Stimulated activated CD8-positive, alpha-beta memory T cell treated with anti-CD3 and anti-CD28 coated beads, Interleukin-15, amount 100 ng/mL, for 24 hours (primary cell): Measurements from ENCODE around the gene TPX2.

Experiments used
- DNase-seq: peaks from one replicate; pipeline ENCODE4 v3.0.0-alpha.2; 2020; ENCODE audit warnings: low read depth

TPX2 gene

GRCh38 chr20:31831211-31831610, 92.1 kb downstream of the TPX2 start:
- DNase-seq, result no peak

- DNase-seq, result no peak
Measured at GRCh38 chr20:31831771-31832306, 92.7 kb downstream of the TPX2 start.

GRCh38 chr20:31833130-31833930, 94.2 kb downstream of the TPX2 start:
- peak; percentile 44 for DNase-seq

DNA sequence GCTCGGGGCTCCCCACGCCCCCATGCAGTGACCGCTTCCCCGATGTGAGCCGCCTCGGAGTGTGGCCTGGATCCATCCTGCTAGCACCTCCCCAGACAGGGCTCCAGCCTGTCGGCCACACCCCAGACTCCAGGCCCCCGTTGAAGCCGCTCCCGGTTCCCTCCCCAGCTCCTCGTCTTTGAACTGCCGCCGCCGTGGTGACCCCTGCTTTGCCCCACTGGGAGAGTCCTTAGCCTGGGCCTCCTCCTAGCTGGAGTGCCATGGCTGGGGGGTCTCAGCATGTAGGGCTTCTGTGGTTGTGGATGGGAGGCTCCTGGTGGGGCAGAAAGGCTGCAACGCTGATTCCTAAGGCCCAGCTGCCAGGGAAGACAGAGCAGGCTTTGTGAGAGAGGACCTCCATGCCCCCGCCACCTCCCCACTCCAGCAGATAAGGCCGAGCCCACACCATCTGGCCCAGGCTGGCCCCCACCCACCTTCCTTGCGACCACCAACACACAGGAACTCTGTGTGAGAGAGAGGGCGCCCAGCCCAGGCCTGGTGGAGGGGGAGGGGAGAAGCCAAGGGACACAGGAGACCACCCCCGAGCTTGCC, 94.9 kb downstream of the TPX2 start:
- no peak for DNase-seq

- DNase-seq, result no peak
Measured at GRCh38 chr20:31835554-31835953, 96.5 kb downstream of the TPX2 start.

DNA sequence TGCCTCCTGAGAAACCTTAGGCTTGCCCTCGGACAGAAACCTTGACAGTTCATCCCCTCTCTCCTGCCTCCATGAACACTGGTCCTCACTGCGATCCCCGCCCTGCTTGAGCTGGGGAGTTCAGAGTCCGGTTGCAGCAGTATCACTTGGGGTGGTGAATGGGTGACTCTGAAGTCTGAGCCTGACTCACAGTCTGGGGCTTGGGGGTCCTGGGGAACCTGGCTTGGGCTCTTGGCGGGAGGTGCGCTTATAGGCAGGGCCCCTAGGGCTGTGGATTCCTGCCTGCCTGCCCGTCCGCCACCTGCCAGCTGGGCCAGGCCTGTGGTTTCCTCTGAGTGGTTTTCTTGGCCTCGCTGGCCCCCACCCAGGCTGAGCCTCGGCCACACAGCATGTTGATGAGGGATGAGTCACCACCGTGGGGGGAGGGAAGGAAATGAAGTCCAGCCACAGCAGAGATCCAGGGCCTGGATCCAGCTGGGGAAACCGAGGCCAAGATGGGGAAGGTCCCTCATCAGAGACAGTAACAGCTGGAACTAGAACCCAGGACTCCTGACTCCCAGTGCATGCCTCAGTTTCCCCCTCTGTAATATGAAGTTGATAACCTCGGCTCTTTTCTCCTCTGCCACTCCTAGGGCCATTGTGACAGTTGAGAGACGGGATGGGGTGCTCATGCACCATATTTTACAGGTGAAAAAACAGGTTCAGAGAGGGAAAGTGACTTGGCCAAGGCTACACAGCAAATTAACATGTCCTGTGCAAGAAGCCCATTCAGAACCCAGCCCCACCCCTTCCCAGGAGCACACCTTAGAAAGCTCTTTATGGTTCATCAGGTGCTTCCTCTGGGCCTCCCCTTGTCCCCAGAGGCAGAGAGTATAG, 97.1 kb downstream of the TPX2 start:
- no peak for DNase-seq

DNA sequence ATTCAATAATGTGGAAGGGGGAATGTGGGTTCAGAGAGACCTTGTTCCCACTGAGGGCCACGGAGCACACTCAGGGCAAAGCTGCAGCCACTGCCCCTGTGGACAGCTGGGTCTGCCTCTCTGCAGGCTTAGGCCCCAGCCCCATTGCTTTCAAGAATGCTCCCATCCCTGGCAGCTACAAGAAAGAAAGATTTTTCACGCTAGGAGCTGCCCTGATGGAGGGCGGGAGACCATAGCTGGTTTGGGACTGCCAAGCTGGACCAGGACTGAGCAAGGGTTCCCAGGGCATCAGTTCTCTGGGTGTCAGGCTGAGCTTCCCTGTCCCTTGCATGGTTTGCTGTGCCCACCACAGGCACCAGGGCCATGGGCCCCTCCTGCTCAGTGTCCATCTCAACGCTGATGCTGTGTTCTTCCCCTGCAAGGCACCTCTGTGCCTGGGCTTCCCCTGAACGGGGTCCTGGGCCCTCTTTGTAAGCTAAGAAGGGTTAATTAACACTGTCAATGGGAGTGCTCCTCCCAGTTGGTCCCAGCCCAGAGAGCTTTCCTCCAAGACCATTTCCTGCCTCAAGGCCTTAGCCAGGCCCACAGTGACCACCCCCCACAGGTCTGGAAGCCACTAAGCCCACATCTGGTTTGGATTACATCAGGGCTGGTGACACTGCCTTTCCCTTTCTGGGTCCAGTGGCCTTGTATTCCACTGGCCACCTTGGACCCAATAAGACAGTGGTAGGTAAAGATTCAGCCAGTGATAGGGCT, 97.9 kb downstream of the TPX2 start:
- no peak for DNase-seq

GRCh38 chr20:31837896-31838397, 98.9 kb downstream of the TPX2 start:
- DNase-seq, result no peak

GRCh38 chr20:31838646-31839292, 99.7 kb downstream of the TPX2 start:
- no peak for DNase-seq

DNA sequence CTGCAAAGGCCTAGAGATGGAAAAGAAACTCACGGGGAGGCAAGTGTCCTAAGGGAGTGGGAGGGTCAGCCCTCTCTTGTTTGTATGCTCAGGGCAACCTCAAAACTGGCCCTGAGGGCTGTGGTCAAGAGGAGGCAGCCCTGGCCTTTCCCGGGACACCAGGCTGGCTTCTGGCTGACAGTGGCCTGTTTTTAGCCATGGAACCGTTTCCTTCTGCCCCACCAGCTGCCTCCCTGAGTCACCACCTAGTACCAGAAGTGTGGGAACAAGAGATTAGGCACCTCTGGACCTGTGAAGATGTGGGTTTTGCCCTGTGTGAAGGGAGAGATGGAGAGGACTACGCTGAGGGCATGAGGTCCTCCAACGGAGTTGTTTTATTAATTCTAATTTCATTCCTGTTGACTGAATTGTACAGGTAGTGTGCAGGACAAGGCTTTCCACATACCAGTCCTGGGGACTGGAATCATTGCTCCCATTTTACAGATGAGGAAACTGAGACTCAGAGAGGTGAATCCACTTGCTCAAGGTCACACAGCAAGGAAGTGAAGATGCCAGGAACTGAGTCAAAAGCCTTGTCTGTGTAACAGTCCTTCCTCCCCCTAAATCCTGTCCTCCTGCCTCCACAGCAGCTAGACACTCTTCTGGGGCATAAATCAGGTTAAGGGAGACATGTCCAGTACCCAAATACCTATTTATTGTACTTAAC, 100.8 kb downstream of the TPX2 start:
- no peak for DNase-seq

DNA sequence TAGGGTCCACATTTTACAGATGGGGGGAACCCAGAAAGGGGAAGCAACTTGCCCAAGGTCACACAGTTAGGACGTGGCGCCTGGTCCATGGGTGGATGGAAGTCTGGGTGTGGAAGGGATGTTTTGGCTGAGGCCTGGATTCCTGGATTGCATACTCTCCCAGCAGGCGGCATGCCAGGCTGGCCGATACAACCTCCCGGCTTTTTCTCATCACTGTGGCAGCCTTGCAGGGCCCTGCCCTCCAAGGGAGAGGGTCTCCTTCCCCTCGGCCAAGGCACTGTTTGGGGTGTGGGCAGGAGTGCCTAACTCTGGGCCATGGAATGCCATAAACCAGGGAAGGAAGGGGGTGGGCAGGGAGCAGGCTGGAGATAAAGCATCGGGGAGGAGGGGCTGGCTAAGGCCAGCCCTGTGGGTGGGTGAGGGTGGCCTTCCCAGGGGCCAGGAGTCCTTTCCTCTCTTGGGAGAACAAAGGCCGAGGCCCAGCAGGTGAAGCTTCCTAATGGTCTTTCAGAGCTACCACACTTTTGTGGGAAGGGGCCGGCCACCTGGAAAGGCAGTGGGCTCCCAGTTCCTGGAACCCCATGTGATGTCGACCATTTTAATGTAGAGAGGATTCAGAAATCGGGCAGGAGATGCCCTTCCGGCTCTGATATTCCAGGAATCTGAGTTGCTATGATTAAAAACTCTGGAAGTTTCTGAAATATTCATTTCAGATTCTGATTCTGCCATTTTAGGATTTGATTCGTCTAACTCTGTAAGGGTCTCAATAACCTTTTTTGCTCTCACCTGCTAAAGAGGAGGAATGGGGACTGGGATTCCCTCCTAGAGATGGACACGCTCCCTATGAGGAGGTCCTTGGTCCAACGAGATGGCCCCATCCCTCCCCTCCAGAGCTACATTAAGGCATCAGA, 102.1 kb downstream of the TPX2 start:
- DNase-seq, result no peak

GRCh38 chr20:31841928-31842327, 102.8 kb downstream of the TPX2 start:
- DNase-seq, result no peak

DNA sequence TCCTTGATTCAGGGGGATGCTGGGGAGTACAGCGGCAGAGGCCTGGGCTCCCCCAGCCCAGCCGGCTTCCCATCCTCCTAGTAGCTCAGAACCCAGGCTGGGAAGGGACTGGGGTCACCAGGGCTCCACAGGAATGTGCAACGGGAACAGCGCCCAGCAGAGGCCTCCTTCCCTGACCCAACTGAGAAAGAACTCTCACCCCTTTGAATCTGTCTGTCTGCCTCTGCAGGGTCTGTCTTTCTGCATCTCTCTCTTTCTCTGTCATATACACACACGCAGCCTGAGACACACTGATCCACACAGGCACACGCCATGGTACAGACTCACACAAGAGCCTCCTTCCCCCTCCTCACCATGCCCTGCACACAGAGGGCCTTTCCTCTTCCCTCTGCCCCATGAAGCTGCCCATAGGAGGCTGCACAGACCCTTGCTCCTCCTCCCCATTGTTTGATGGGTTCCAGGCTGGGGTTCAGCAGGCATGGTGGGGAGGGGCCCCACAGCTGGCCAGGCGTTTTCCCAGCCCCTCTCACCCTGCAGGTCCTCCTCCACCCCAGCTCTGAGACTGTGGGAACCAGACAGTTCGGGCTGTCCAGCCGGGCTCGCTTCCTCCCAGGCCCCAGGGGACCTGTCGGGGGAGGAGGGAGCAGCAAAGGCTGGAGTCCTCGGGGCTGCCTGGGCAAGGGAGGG, 103.5 kb downstream of the TPX2 start:
- DNase-seq, result no peak

- no peak for DNase-seq
Measured at GRCh38 chr20:31843288-31843687, 104.2 kb downstream of the TPX2 start.

- DNase-seq, result no peak
Measured at GRCh38 chr20:31843881-31844280, 104.8 kb downstream of the TPX2 start.

GRCh38 chr20:31844737-31845299, 105.7 kb downstream of the TPX2 start:
- DNase-seq, result no peak

DNA sequence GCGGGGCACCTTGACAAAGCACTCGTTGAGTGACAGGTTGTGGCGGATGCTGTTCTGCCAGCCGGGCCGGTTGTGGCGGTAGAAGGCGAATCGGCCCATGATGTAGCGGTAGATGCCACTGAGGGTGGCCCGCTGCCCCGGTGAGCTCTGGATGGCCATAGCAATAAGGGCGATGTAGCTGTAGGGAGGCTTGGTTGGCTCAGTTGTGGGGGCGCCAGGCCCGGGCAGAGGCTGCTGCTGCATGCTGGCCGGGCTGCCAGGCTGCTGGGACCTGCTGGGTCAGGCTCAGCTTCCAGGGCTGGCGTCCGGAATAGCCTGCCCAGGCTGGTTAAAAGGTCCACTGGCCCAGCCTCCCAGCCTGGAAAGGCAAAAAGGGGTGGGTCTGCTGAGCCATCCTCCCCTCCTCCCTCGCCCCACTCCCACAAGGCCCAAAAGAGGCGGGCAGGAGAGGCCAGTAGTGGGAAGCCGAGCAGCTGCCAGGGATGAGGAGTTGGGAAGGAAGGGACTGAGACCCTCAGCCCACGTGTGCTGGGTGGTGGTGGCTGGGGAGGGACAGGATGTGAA, 106.3 kb downstream of the TPX2 start, which contains the start of gene FOXS1:
TSS of gene FOXS1 (minus strand) at position 305 of the 564 bp plus-strand sequence. CDS start at position 243, 62 bp downstream.
- no peak for DNase-seq

DNA sequence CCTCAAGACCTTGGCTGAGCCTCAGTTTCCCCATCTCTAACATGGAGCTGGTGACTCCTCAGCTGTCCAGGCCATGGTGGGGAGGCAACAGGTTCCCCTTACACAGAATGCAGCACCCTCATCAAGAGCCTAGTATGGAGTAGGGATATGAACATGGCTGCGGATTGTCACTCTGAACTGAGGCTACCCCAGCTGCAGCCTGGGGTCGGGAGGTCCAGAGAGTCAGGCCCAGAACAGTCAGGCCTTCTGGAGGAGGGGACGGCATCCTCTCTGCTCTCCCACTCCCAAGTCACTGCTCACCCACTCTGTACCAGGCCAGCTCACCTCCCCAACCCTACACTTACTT, 107.7 kb downstream of the TPX2 start:
- no peak for DNase-seq
